ENCODE results near the gene LDHD. TPM values are rescaled to one million over a fixed set of nuclear protein-coding genes. Genes with fewer than 3 reads are reported as not detected.

Gene LDHD
- total and polyA plus RNA-seq, 2 of the 13 experiments (the other 11 are each of a cell fraction or from before 2014, with no cell fraction given) = 9.1 to 9.8 TPM

GRCh38 chr16:75099075-75099667 lies 17.4 kb downstream of the LDHD start:
- in situ Hi-C loops (cut with HindIII; ENCODE audit: extremely low pct_ligation_motif_present, low pct_unique_long_range_greater_than_20kb) = no loop called here
- Histone ChIP-seq H3K9ac (ENCODE audit: insufficient read depth, low read depth, low read length) (no peak overlapping the region), H3K27me3 (ENCODE audit: control insufficient read depth in 1 of 2, insufficient read depth in 2 of 2, low read length in 2 of 2) (no peaks in the 10 kb centered on the region), H4K20me1 (ENCODE audit: insufficient read depth, low read length) (peaks cover 8% of the 10 kb centered on the region), H3K9me3 (ENCODE audit: low read length) (no peaks in the 10 kb centered on the region), H3K36me3 (replicated peaks in 1 of 2; ENCODE audit: control insufficient read depth in 1 of 2, insufficient read depth in 2 of 2, low read length in 2 of 2) (peaks cover 25 to 44% of the 10 kb centered on the region in 2 experiments), H3K27ac (ENCODE audit: extremely low read length, insufficient read depth, low read length) (no peak overlapping the region), H3K4me2 (ENCODE audit: low read depth, low read length) (no peak overlapping the region), H3K79me2 (ENCODE audit: insufficient read depth, low read length) (peaks cover 16% of the 10 kb centered on the region), H3K4me3 (replicated peaks in 1 of 3; ENCODE audit: insufficient read depth in 1 of 3, low read depth in 2 of 3, low read length in 3 of 3) (no peak overlapping the region), H2AFZ (ENCODE audit: low read length) (no peak overlapping the region), H3K4me1 (ENCODE audit: insufficient read depth, low read length) (peaks cover 31% of the 10 kb centered on the region)
- no peak for FAIRE-seq
- DNase-seq (ENCODE audit: low spot score) = no peak
- CTCF ChIA-PET (ENCODE audit: low intra/inter-chr PET ratio, low total read pairs) = no interaction called here
- intact Hi-C loops (cut with micrococcal nuclease; ENCODE audit: unreplicated experiment) = no loop called here
- 94% methylated on average over 8 of the region's 8 CpGs for WGBS (ENCODE audit: low lambda C conversion rate)
- ATAC-seq = no peak
- BruUV-seq (replicated peaks) = no TSS peak
- POLR2A ChIA-PET = interaction anchor here (0.6 kb wide), 1 partner anchor 112 kb away, joined by 3 read pairs; no protein-coding TSS in a partner anchor
- TF ChIP-seq FOXO4 (CRISPR knock-in tag; conservative IDR thresholded peaks at IDR 0.05) (0 out of 2 replicates have a peak, but pooled peaks have one; percentile 19), ZNF446 (CRISPR knock-in tag; IDR thresholded peaks at IDR 0.05) (no peak), FOXK1 (CRISPR knock-in tag; IDR thresholded peaks at IDR 0.05; ENCODE audit: borderline replicate concordance, low read depth) (no peak), PBX3 (CRISPR knock-in tag; IDR thresholded peaks at IDR 0.05; ENCODE audit: borderline replicate concordance) (no peak)
